Hepatocyte (in vitro differentiated cells): ENCODE data around the gene HMGB1.

Experiments
- CTCF ChIP-seq: fragments of 200-600 bp; sonication (generic); IDR thresholded peaks from 2 replicates; pipeline ENCODE4 v1.5.1; 2016; ENCODE audit warnings: antibody characterized with exemption, mild to moderate bottlenecking; ENCODE audit not compliant: poor library complexity
- EZH2 ChIP-seq: fragments of 200-600 bp; sonication (generic); IDR thresholded peaks from 2 replicates; pipeline ENCODE4 v1.6.1; 2016; ENCODE audit warnings: antibody characterized with exemption, mild to moderate bottlenecking, borderline replicate concordance
- EZH2phosphoT487 ChIP-seq: fragments of 200-600 bp; sonication (generic); IDR thresholded peaks from one replicate; pipeline ENCODE4 v1.6.1; 2018; ENCODE audit warnings: antibody characterized with exemption, mild to moderate bottlenecking, low read depth, moderate library complexity; ENCODE audit not compliant: unreplicated experiment, severe bottlenecking

GRCh38 chr13:30466841-30467252 lies 1.1 kb upstream of the HMGB1 start:
- TF ChIP-seq CTCF = no peak
- no peak for TF ChIP-seq EZH2phosphoT487
- TF ChIP-seq EZH2 = no peak
